GM12878 (cell line): ENCODE measurements around the gene SGF29. TPM values are rescaled to one million over a fixed set of nuclear protein-coding genes. Genes with fewer than 3 reads are reported as not detected.

Source experiments
- ATAC-seq: fragments of 200-7000 bp; cut with Tn5 transposase; 3 replicates; pipeline ENCODE4 v1.9.1; 2020; ENCODE audit warnings: mild to moderate bottlenecking, moderate library complexity
- BruUV-seq: library from RNA; stranded (reverse); fragments of 400-500 nt; replicated peaks from 2 replicates; lab custom pipeline; 2021; lab: Mats Ljungman, UMichigan
- CTCF ChIA-PET: fragments of 300-600 bp; sonication (Branson Sonifier 250); formaldehyde crosslinking; extraction: SDS; loops from one replicate; lab custom pipeline; 2021; ENCODE audit warnings: inconsistent platforms; lab: Yijun Ruan, JAX
- POLR2A ChIA-PET: fragments of 350-600 bp; formaldehyde crosslinking; extraction: SDS; loops from one replicate; lab custom pipeline; 2021; ENCODE audit warnings: inconsistent platforms; lab: Charles Lee
- RAD21 ChIA-PET: fragments of 300-600 bp; sonication (Branson Sonifier 250); formaldehyde crosslinking; loops from one replicate; lab custom pipeline; 2023; ENCODE audit warnings: antibody characterized with exemption; ENCODE audit not compliant: unreplicated experiment; lab: Charles Lee
- SMC1A ChIA-PET: fragments of 300-600 bp; sonication (Branson Sonifier 250); formaldehyde crosslinking; loops from one replicate; lab custom pipeline; 2023; ENCODE audit not compliant: unreplicated experiment, uncharacterized antibody; lab: Charles Lee
- DNase-seq: peaks from one replicate; pipeline ENCODE4 v3.0.0-alpha.2; 2011; ENCODE audit warnings: low read depth, low spot score
- FAIRE-seq: peaks from 3 replicates; lab custom pipeline; 2011; peaks lifted over from hg19 to GRCh38; lab: Jason Lieb, UNC
- H2AFZ ChIP-seq: 2 replicates; pipeline ENCODE4 v1.6.0; 2011; ENCODE audit warnings: low read depth, low read length, control low read depth; ENCODE audit not compliant: control insufficient read depth
- H3K27ac ChIP-seq: 2 replicates; pipeline ENCODE4 v1.5.1; 2011; ENCODE audit warnings: control low read depth; ENCODE audit not compliant: control insufficient read depth, insufficient read depth
- H3K27me3 ChIP-seq, 2 experiments: replicated peaks in 1 of 2; 2 replicates each; pipeline versions ENCODE4 v1.6.0 to v1.6.1; 2011; ENCODE audit warnings: low read length in 1 of 2; ENCODE audit not compliant: control insufficient read depth in 2 of 2, insufficient read depth in 2 of 2
- H3K36me3 ChIP-seq, 2 experiments: 2 replicates each; pipeline ENCODE4 v1.5.1; 2011; ENCODE audit warnings: low read length in 1 of 2; ENCODE audit not compliant: control insufficient read depth in 2 of 2, insufficient read depth in 2 of 2
- H3K4me1 ChIP-seq: 2 replicates; pipeline ENCODE4 v1.6.1; 2011; ENCODE audit warnings: mild to moderate bottlenecking, low read length, moderate library complexity, mixed read lengths; ENCODE audit not compliant: control insufficient read depth, insufficient read depth
- H3K4me2 ChIP-seq: 2 replicates; pipeline ENCODE4 v1.6.0; 2011; ENCODE audit warnings: control low read depth; ENCODE audit not compliant: control insufficient read depth, insufficient read depth
- H3K4me3 ChIP-seq: fragments of 200-600 bp; sonication (generic); 2 replicates; pipeline ENCODE4 v1.5.1; 2016
- H3K79me2 ChIP-seq: 2 replicates; pipeline ENCODE4 v1.6.0; 2011; ENCODE audit warnings: low read length; ENCODE audit not compliant: control insufficient read depth, insufficient read depth
- H3K9ac ChIP-seq: 2 replicates; pipeline ENCODE4 v1.8.0; 2011; ENCODE audit warnings: low read length, control low read depth, mixed read lengths; ENCODE audit not compliant: control insufficient read depth, insufficient read depth
- H3K9me3 ChIP-seq: replicated peaks from 3 replicates; pipeline ENCODE4 v1.5.1; 2011; ENCODE audit warnings: mild to moderate bottlenecking, low read length; ENCODE audit not compliant: control insufficient read depth, insufficient read depth
- H4K20me1 ChIP-seq: 2 replicates; pipeline ENCODE4 v1.6.0; 2011; ENCODE audit not compliant: control insufficient read depth, insufficient read depth
- BCL11A ChIP-seq: IDR thresholded peaks from 2 replicates; pipeline ENCODE4 v1.6.1; 2011; ENCODE audit warnings: low read depth, low read length
- BHLHE40 ChIP-seq, 2 experiments: fragments of 450-650 bp in 1 of 2; IDR thresholded peaks; 2 replicates each; pipeline ENCODE4 v1.6.1; 2011 to 2017; ENCODE audit warnings: low read depth in 2 of 2, borderline replicate concordance in 1 of 2, improper control_type of control experiment in 1 of 2, low read length in 1 of 2, mild to moderate bottlenecking in 1 of 2
- CHD2 ChIP-seq: IDR thresholded peaks from 2 replicates; pipeline ENCODE4 v1.6.1; 2011; ENCODE audit warnings: low read depth, low read length, improper control_type of control experiment, borderline replicate concordance
- EP300 ChIP-seq, 2 experiments: fragments of 150-350 bp in 1 of 2; IDR thresholded peaks; 2 replicates each; pipeline ENCODE4 v1.6.1; 2011 to 2012; ENCODE audit warnings: low read depth in 2 of 2, low read length in 2 of 2, borderline replicate concordance in 1 of 2, improper control_type of control experiment in 1 of 2, inconsistent platforms in 1 of 2; ENCODE audit not compliant: control insufficient read depth in 1 of 2
- IRF3 ChIP-seq: fragments of 450-650 bp; IDR thresholded peaks from 2 replicates; pipeline ENCODE4 v1.6.1; 2014; ENCODE audit warnings: mild to moderate bottlenecking
- IRF4 ChIP-seq: IDR thresholded peaks from 2 replicates; pipeline ENCODE4 v1.6.1; 2011; ENCODE audit warnings: low read depth, low read length
- JUND ChIP-seq: IDR thresholded peaks from 2 replicates; pipeline ENCODE4 v1.6.1; 2012; ENCODE audit warnings: low read depth, mild to moderate bottlenecking, low read length, improper control_type of control experiment, moderate library complexity
- MYC ChIP-seq: IDR thresholded peaks from 2 replicates; pipeline ENCODE4 v1.6.1; 2011; ENCODE audit warnings: mild to moderate bottlenecking, low read length, moderate library complexity, inconsistent platforms; ENCODE audit not compliant: insufficient read depth, insufficient replicate concordance, insufficient read length, severe bottlenecking
- POU2F2 ChIP-seq: IDR thresholded peaks from 3 replicates; pipeline ENCODE4 v1.6.1; 2011; ENCODE audit warnings: low read depth, mild to moderate bottlenecking, low read length, borderline replicate concordance
- RAD21 ChIP-seq: IDR thresholded peaks from 2 replicates; pipeline ENCODE4 v1.6.1; 2011; ENCODE audit warnings: mild to moderate bottlenecking, low read depth, low read length, moderate library complexity; ENCODE audit not compliant: insufficient read depth
- RAD51 ChIP-seq: fragments of 450-650 bp; IDR thresholded peaks from 2 replicates; pipeline ENCODE4 v1.6.1; 2016; ENCODE audit warnings: moderate library complexity, mild to moderate bottlenecking, inconsistent platforms
- SPI1 ChIP-seq: IDR thresholded peaks from 2 replicates; pipeline ENCODE4 v1.6.1; 2011; ENCODE audit warnings: low read depth, mild to moderate bottlenecking, low read length, moderate library complexity, borderline replicate concordance; ENCODE audit not compliant: insufficient read depth
- SREBF1 ChIP-seq: IDR thresholded peaks from 2 replicates; pipeline ENCODE4 v1.6.1; 2012; ENCODE audit warnings: mild to moderate bottlenecking, low read length
- SRF ChIP-seq, 2 experiments: IDR thresholded peaks; 2 replicates each; pipeline ENCODE4 v1.6.1; 2011; ENCODE audit warnings: low read depth in 2 of 2, low read length in 2 of 2, mild to moderate bottlenecking in 1 of 2, moderate library complexity in 1 of 2
- ZNF384 ChIP-seq: IDR thresholded peaks from 2 replicates; pipeline ENCODE4 v1.6.1; 2012; ENCODE audit warnings: low read depth, mild to moderate bottlenecking, low read length, improper control_type of control experiment, borderline replicate concordance
- ZSCAN29 ChIP-seq: fragments of 450-650 bp; IDR thresholded peaks from 2 replicates; pipeline ENCODE4 v1.6.1; 2017; ENCODE audit warnings: mild to moderate bottlenecking, moderate library complexity
- WGBS: methylation state at CpG from one replicate; pipeline ENCODE4 v1.1.6; 2016; ENCODE audit warnings: low lambda C conversion rate; ENCODE audit not compliant: insufficient replicate concordance, insufficient coverage; ENCODE audit errors: missing lambda C conversion rate; 5-methylcytosine and 5-hydroxymethylcytosine counted together
- in situ Hi-C: fragments of 300-500 bp; cut with MboI; formaldehyde crosslinking; loops from 9 replicates; pipeline ENCODE4 v1.14.3; 2018; ENCODE audit warnings: mixed read lengths
- intact Hi-C: fragments of 100-400 bp; cut with micrococcal nuclease; formaldehyde crosslinking; loops from one replicate; pipeline ENCODE4 v1.14.2; 2022; ENCODE audit not compliant: unreplicated experiment
- polyA plus RNA-seq, 11 experiments: library from polyadenylated mRNA; depleted of rRNA in 4 of 11; unstranded in 6 of 11; stranded (reverse) in 5 of 11; fragments of >200 nt; fragmentation: Nextera tagmentation in 4 of 11; fragmentation: Illumina TruSeq in 1 of 11; extraction: Ambion mirVana in 4 of 11; extraction: Trizol in 1 of 11; gene quantifications; 1 replicate in 1 of 11; 2 replicates in 10 of 11; pipeline versions ENCODE4 v1.2.1 to v1.2.3, GENCODE V29; 2011 to 2016; ENCODE audit warnings: inconsistent platforms in 2 of 11, missing spikeins in 2 of 11, low read depth in 1 of 11
- total RNA-seq, 4 experiments: library from RNA; depleted of rRNA in 3 of 4; stranded (reverse); fragments of >200 nt in 3 of 4; fragmentation: Illumina TruSeq in 1 of 4; extraction: Trizol in 1 of 4; gene quantifications; 2 replicates each; pipeline versions ENCODE4 v1.2.1 to v1.2.3, GENCODE V29; 2013 to 2021
- TF ChIP-seq, protein P1 (sequence below): IDR thresholded peaks from 2 replicates; pipeline ENCODE4 v1.6.1; 2011; ENCODE audit warnings: borderline replicate concordance, low read depth, mild to moderate bottlenecking, moderate library complexity, low read length; ENCODE audit not compliant: insufficient read depth, poor library complexity, severe bottlenecking

Gene SGF29
- total and polyA plus RNA-seq, 10 of the 15 experiments (the other 5 are each of a cell fraction or from before 2014, with no cell fraction given) = 2.2 to 20.1 (median 12.3) TPM

DNA sequence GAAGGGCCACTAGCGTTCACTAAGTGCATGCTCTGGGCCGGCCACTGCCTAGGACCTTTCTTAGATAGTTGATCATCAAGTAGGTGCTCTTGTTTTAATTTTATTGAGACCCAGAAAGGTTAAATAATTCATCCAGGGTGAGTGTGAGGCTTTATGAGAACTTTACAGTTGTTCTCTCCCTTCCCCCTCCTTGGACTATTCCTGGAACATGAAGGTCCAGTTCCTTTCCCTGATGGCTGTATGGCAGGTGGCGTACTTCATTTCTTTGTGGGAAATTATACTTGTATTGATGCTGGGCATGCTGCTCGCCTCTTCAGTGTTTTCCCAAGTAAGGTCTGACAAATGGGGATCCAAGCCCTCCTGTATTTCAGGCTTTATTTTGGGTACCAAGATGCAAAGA, 8.5 kb downstream of the SGF29 start (continued):
- TF ChIP-seq SPI1 (no peak), EP300 (IDR thresholded peaks at IDR 0.05; ENCODE audit: borderline replicate concordance in 1 of 2, control insufficient read depth in 1 of 2, low read depth in 2 of 2, low read length in 2 of 2) (no peak), ZNF384 (no peak), IRF4 (no peak), JUND (no peak), SRF (IDR thresholded peaks at IDR 0.05; ENCODE audit: low read depth in 2 of 2, low read length in 2 of 2) (no peak)

- no TSS peak for BruUV-seq
- ChIA-PET POLR2A (no interaction called here), RAD21 (no interaction called here), SMC1A (no interaction called here), CTCF (interaction anchor here (0.8 kb wide), 1 partner anchor 18 kb away, joined by 3 read pairs; no protein-coding TSS in a partner anchor)
- intact Hi-C loops (no loop called here), in situ Hi-C loops (no loop called here)
- Histone ChIP-seq H3K27me3 (no peaks in the 10 kb centered on the region), H4K20me1 (no peaks in the 10 kb centered on the region), H3K9ac (no peak overlapping the region), H2AFZ (no peak overlapping the region), H3K4me2 (no peak overlapping the region), H3K79me2 (no peaks in the 10 kb centered on the region), H3K27ac (no peak overlapping the region), H3K4me1 (no peaks in the 10 kb centered on the region), H3K9me3 (peaks cover 5% of the 10 kb centered on the region; the same call in 1 of the 3 replicates), H3K4me3 (no peak overlapping the region), H3K36me3 (no peaks in the 10 kb centered on the region)
- ATAC-seq (no peak), FAIRE-seq (no peak), DNase-seq (no peak)
- 73% methylated on average over 6 of the region's 6 CpGs for WGBS
- TF ChIP-seq POU2F2 (no peak), SREBF1 (no peak), BHLHE40 (IDR thresholded peaks at IDR 0.05; ENCODE audit: borderline replicate concordance in 1 of 2, low read depth in 2 of 2, low read length in 1 of 2) (no peak), ZSCAN29 (no peak), CHD2 (no peak), MYC (no peak), BCL11A (no peak), IRF3 (no peak), RAD21 (no peak), RAD51 (no peak), JUND (no peak)
- TF ChIP-seq, protein P1, sequence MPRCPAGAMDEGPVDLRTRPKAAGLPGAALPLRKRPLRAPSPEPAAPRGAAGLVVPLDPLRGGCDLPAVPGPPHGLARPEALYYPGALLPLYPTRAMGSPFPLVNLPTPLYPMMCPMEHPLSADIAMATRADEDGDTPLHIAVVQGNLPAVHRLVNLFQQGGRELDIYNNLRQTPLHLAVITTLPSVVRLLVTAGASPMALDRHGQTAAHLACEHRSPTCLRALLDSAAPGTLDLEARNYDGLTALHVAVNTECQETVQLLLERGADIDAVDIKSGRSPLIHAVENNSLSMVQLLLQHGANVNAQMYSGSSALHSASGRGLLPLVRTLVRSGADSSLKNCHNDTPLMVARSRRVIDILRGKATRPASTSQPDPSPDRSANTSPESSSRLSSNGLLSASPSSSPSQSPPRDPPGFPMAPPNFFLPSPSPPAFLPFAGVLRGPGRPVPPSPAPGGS = no peak
These were observed 9.5 kb downstream of the SGF29 start for GRCh38 chr16:28563218-28563617.
